IMR-90 (cell line): ENCODE results near the gene MGRN1. TPM values are rescaled to one million over a fixed set of nuclear protein-coding genes. Genes with fewer than 3 reads are reported as not detected.

ENCODE experiments used
- ATAC-seq: fragments of 200-7000 bp; cut with Tn5 transposase; 2 replicates; pipeline ENCODE4 v1.9.1; 2020; ENCODE audit warnings: low read depth, mild to moderate bottlenecking, moderate library complexity
- BruUV-seq: library from RNA; stranded (reverse); fragments of 400-500 nt; replicated peaks from 2 replicates; lab custom pipeline; 2021; lab: Mats Ljungman, UMichigan
- CTCF ChIA-PET: fragments of 300-600 bp; formaldehyde crosslinking; extraction: SDS; loops from one replicate; lab custom pipeline; 2021; ENCODE audit warnings: antibody characterized with exemption; lab: Yijun Ruan, JAX
- POLR2A ChIA-PET: fragments of 300-600 bp; sonication (Branson Sonifier 250); formaldehyde crosslinking; loops from one replicate; lab custom pipeline; 2022; ENCODE audit warnings: antibody characterized with exemption; ENCODE audit not compliant: unreplicated experiment; lab: Charles Lee
- DNase-seq: peaks from one replicate; pipeline ENCODE4 v3.0.0; 2013
- H2AFZ ChIP-seq: replicated peaks from 2 replicates; pipeline ENCODE3; 2013; ENCODE audit warnings: low read length, mild to moderate bottlenecking; ENCODE audit not compliant: poor library complexity
- H2AK5ac ChIP-seq: 2 replicates; pipeline ENCODE4 v1.6.1; 2013; ENCODE audit warnings: low read depth, low read length, inconsistent platforms
- H2AK9ac ChIP-seq: replicated peaks from 2 replicates; pipeline ENCODE3; 2013; ENCODE audit warnings: mild to moderate bottlenecking, low read depth, low read length, moderate library complexity; ENCODE audit not compliant: poor library complexity
- H2BK120ac ChIP-seq: 2 replicates; pipeline ENCODE4 v1.6.1; 2013; ENCODE audit warnings: low read depth, low read length, inconsistent platforms
- H2BK15ac ChIP-seq: 3 replicates; pipeline ENCODE4 v1.6.1; 2013; ENCODE audit warnings: low read depth, low read length, inconsistent platforms
- H2BK20ac ChIP-seq: 2 replicates; pipeline ENCODE4 v1.6.1; 2013; ENCODE audit warnings: low read depth, mild to moderate bottlenecking, inconsistent platforms, low read length, moderate library complexity
- H2BK5ac ChIP-seq: 2 replicates; pipeline ENCODE4 v1.6.1; 2013; ENCODE audit warnings: mild to moderate bottlenecking, low read depth, low read length, inconsistent platforms; ENCODE audit not compliant: poor library complexity, severe bottlenecking
- H3K14ac ChIP-seq: replicated peaks from 2 replicates; pipeline ENCODE4 v1.6.1; 2013; ENCODE audit warnings: low read depth, low read length, inconsistent platforms
- H3K18ac ChIP-seq: 2 replicates; pipeline ENCODE4 v1.6.1; 2013; ENCODE audit warnings: low read depth, low read length, control low read depth
- H3K23ac ChIP-seq: 2 replicates; pipeline ENCODE4 v1.6.1; 2013; ENCODE audit warnings: low read depth, low read length, inconsistent platforms
- H3K27ac ChIP-seq: 2 replicates; pipeline ENCODE4 v1.5.1; 2013; ENCODE audit warnings: mild to moderate bottlenecking, control low read depth, low read length; ENCODE audit not compliant: insufficient read depth
- H3K27me3 ChIP-seq: 2 replicates; pipeline ENCODE4 v1.6.1; 2013; ENCODE audit warnings: low read length; ENCODE audit not compliant: control insufficient read depth, insufficient read depth
- H3K36me3 ChIP-seq: 2 replicates; pipeline ENCODE4 v1.6.1; 2013; ENCODE audit warnings: low read length, mixed read lengths; ENCODE audit not compliant: control insufficient read depth, insufficient read depth
- H3K4ac ChIP-seq: 2 replicates; pipeline ENCODE4 v1.6.1; 2013; ENCODE audit warnings: low read depth, low read length, inconsistent platforms
- H3K4me1 ChIP-seq: 2 replicates; pipeline ENCODE4 v1.6.1; 2013; ENCODE audit warnings: low read length, mixed read lengths; ENCODE audit not compliant: control insufficient read depth, insufficient read depth
- H3K4me2 ChIP-seq: 2 replicates; pipeline ENCODE4 v1.6.1; 2013; ENCODE audit warnings: low read depth, mild to moderate bottlenecking, control low read depth, low read length, moderate library complexity
- H3K4me3 ChIP-seq: 2 replicates; pipeline ENCODE4 v1.5.1; 2013; ENCODE audit warnings: low read depth, mild to moderate bottlenecking, control low read depth, low read length, moderate library complexity; ENCODE audit not compliant: insufficient read depth
- H3K56ac ChIP-seq: 2 replicates; pipeline ENCODE4 v1.6.1; 2013; ENCODE audit warnings: low read length, inconsistent platforms; ENCODE audit not compliant: insufficient read depth; ENCODE audit errors: extremely low read depth
- H3K79me1 ChIP-seq, 2 experiments: 2 replicates each; pipeline ENCODE4 v1.6.1; 2013; ENCODE audit warnings: low read length in 2 of 2, inconsistent platforms in 1 of 2, low read depth in 1 of 2
- H3K9ac ChIP-seq: 2 replicates; pipeline ENCODE4 v1.6.1; 2013; ENCODE audit warnings: low read depth, low read length, control low read depth
- H3K9me1 ChIP-seq: 2 replicates; pipeline ENCODE4 v1.6.1; 2013; ENCODE audit warnings: low read length, inconsistent platforms; ENCODE audit not compliant: insufficient read depth
- H3K9me3 ChIP-seq: 2 replicates; pipeline ENCODE4 v1.6.1; 2013; ENCODE audit warnings: low read length; ENCODE audit not compliant: control insufficient read depth, insufficient read depth
- H4K20me1 ChIP-seq: 2 replicates; pipeline ENCODE4 v1.6.1; 2013; ENCODE audit warnings: low read length, inconsistent platforms; ENCODE audit not compliant: insufficient read depth
- H4K5ac ChIP-seq: 2 replicates; pipeline ENCODE4 v1.6.1; 2013; ENCODE audit warnings: mild to moderate bottlenecking, low read depth, low read length, control low read depth
- H4K8ac ChIP-seq, 2 experiments: 2 replicates each; pipeline ENCODE4 v1.6.1; 2013; ENCODE audit warnings: low read depth in 2 of 2, low read length in 2 of 2, control low read depth in 1 of 2, inconsistent platforms in 1 of 2
- H4K91ac ChIP-seq: 2 replicates; pipeline ENCODE4 v1.6.1; 2013; ENCODE audit warnings: low read depth, low read length, inconsistent platforms; ENCODE audit not compliant: insufficient read depth
- RFX5 ChIP-seq: IDR thresholded peaks from 2 replicates; pipeline ENCODE4 v1.8.0; 2012; ENCODE audit warnings: low read depth, mild to moderate bottlenecking, low read length, moderate library complexity
- SMC3 ChIP-seq: fragments of 150-350 bp; IDR thresholded peaks from 2 replicates; pipeline ENCODE4 v1.6.1; 2016; ENCODE audit warnings: low read depth, mild to moderate bottlenecking, antibody characterized with exemption, low read length, moderate library complexity
- WGBS, 2 experiments: methylation state at CpG; one replicate each; pipeline versions ENCODE4 v1.1.5 to v1.1.7; 2013; ENCODE audit warnings: missing lambda C conversion rate in 2 of 2; ENCODE audit not compliant: insufficient read length in 1 of 2; ENCODE audit errors: extremely low coverage in 2 of 2; 5-methylcytosine and 5-hydroxymethylcytosine counted together
- dilution Hi-C: fragments of 300-500 bp; cut with HindIII; formaldehyde crosslinking; loops from one replicate; pipeline ENCODE4 v1.14.3; 2018; ENCODE audit warnings: low sequenced_read_pairs; ENCODE audit not compliant: unreplicated experiment
- in situ Hi-C: fragments of 300-500 bp; cut with MboI; formaldehyde crosslinking; loops from 3 replicates; pipeline ENCODE4 v1.14.3; 2019; ENCODE audit warnings: low sequenced_read_pairs, inconsistent platforms, mixed read lengths
- intact Hi-C: fragments of 100-400 bp; cut with micrococcal nuclease; formaldehyde crosslinking; loops from 2 replicates; pipeline ENCODE4 v1.10.0; 2022
- polyA plus RNA-seq, 3 experiments: library from polyadenylated mRNA; depleted of rRNA; stranded (reverse); fragments of >200 nt; gene quantifications; 2 replicates each; pipeline ENCODE4 v1.2.3, GENCODE V29; 2012; ENCODE audit warnings: low replicate concordance in 1 of 3
- total RNA-seq: library from RNA; depleted of rRNA; stranded (reverse); fragments of >200 nt; gene quantifications from 2 replicates; pipeline ENCODE4 v1.2.3, GENCODE V29; 2012
- TF ChIP-seq, protein P1 (sequence below): fragments of 150-350 bp; IDR thresholded peaks from 2 replicates; pipeline ENCODE4 v1.6.1; 2016; ENCODE audit warnings: low read depth, mild to moderate bottlenecking, low read length, moderate library complexity, borderline replicate concordance

The MGRN1 gene
- total and polyA plus RNA-seq, 2 of the 4 experiments (the other 2 are of a cell fraction): 11.7 to 32.7 TPM

DNA sequence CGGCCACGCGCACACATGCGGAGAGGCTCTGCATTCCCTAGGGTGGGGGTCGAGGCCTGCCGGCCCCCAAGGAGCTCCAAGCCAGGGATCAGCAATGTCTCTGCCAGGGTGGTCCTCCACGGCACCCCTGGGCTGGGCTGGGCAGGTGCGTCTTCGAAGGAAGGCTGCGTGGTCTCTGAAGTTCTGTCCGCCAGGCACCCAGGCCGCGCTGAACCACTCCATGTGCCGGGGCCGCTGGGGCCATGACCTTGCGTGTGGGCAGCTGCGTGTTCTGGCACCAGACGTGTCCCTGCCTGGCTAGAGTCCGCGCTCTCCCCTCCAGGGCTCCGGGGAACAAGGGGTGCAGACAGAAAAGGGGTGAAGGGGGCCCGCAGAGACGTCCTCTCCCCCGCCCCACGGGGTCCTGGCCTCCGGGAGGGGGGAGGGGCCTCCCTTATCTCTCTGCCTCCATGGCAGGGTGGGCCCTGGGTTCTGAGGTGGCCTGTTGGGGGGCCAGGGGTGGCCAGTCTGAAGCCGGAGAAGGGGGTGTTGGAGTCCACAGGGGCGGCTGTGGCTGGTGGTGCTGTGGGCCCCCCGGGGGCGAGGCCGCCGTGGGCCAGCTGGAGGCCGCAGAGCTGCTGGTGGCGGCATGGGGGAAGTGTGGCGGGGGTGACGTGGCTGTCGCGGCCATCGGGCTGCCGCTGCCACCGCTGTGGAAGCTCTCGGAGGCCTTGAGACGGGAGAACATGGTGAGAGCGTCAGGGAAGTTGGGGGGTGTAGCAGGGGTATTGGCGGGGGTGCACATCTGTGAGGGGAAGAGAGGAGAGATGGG lies 15.2 kb upstream of the MGRN1 start:
- H2AK9ac ChIP-seq: no peak overlapping the region

More for the DNA sequence above, 15.2 kb upstream of the MGRN1 start:
- Histone ChIP-seq H3K9ac (no peak overlapping the region), H2BK5ac (no peak overlapping the region), H3K79me1 (peaks cover 13 to 59% of the 10 kb centered on the region in 2 experiments), H4K20me1 (peaks cover 57% of the 10 kb centered on the region), H3K14ac (no peak overlapping the region), H3K9me3 (no peaks in the 10 kb centered on the region), H3K9me1 (peaks cover 8% of the 10 kb centered on the region; the same call in 1 of the 2 replicates), H3K23ac (no peak overlapping the region), H3K4me1 (peaks cover 21% of the 10 kb centered on the region), H3K56ac (no peak overlapping the region), H3K27ac (no peak overlapping the region), H3K4me2 (no peak overlapping the region), H3K4me3 (no peak overlapping the region), H3K4ac (no peak overlapping the region), H3K18ac (no peak overlapping the region), H3K36me3 (peaks cover 24% of the 10 kb centered on the region; the same call in 1 of the 2 replicates), H2AK5ac (no peak overlapping the region), H2BK15ac (no peak overlapping the region), H4K5ac (no peak overlapping the region), H2AFZ (no peak overlapping the region), H3K27me3 (no peaks in the 10 kb centered on the region), H4K8ac (no peak overlapping the region), H2BK120ac (no peak overlapping the region), H2BK20ac (no peak overlapping the region), H4K91ac (no peak overlapping the region)
- TF ChIP-seq SMC3: no peak
- TF ChIP-seq, protein P1, sequence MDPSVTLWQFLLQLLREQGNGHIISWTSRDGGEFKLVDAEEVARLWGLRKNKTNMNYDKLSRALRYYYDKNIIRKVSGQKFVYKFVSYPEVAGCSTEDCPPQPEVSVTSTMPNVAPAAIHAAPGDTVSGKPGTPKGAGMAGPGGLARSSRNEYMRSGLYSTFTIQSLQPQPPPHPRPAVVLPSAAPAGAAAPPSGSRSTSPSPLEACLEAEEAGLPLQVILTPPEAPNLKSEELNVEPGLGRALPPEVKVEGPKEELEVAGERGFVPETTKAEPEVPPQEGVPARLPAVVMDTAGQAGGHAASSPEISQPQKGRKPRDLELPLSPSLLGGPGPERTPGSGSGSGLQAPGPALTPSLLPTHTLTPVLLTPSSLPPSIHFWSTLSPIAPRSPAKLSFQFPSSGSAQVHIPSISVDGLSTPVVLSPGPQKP: no peak
- TF ChIP-seq RFX5: no peak
- CTCF ChIA-PET: no interaction called here
- intact Hi-C loops: no loop called here
- no peak for ATAC-seq
- DNase-seq: no peak
- in situ Hi-C loops: no loop called here
- POLR2A ChIA-PET: no interaction called here
- dilution Hi-C loops: no loop called here
- BruUV-seq: no TSS peak
- WGBS, 2 experiments: 90% methylated on average over 10 of the region's 45 CpGs; no CpG with 5 or more reads in 1 of the 2 experiments
